GM08714 (cell line): ENCODE measurements around the gene TNFSF8.

Experiments
- H3K4me3 ChIP-seq: fragments of 200-500 bp; sonication (Bioruptor generic); 2 replicates; pipeline ENCODE4 v1.5.1; 2014; ENCODE audit warnings: mild to moderate bottlenecking, low read length, inconsistent platforms
- ZNF274 ChIP-seq: IDR thresholded peaks from 2 replicates; pipeline ENCODE4 v1.6.1; 2012; ENCODE audit warnings: mild to moderate bottlenecking, low read depth, low read length

TNFSF8 gene

DNA sequence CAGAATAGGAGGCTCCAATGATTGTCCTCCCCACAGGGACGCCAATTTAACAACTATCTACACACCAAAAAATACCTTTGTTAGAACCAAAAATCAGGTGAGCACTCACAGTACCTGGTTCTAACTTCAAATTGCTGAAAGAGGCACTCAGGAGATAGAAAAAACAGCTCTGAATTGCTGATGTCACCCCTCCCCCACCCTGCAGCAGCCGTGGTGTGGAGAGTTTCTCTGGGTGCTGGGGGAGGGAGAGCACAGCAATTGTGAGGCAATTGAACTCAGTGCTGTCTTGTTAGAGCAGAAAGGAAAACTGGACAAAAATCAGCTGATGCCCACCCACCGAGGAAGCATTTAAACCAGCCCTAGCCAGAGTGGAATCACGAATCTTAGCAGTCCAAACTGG lies 41.8 kb downstream of the TNFSF8 start:
- H3K4me3 ChIP-seq: no peak overlapping the region
- no peak for TF ChIP-seq ZNF274

DNA sequence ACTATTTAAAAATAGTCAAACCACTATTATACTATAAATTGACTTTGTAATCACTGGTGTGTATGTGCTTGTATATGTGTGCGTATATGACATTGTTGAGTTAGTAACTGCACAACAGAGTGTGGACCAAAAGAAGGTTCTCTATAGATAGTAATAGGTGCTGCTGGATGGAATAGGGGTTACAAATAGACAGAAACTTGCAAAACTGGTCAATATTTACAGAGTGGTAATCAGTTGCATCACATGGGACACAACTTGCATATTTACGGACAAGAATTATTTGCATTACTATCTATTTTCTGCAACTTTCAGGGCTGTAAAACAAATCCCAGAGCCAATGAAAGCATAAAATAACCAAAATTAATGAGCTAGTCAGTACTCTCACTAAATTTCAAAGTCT lies 42.4 kb downstream of the TNFSF8 start:
- TF ChIP-seq ZNF274: no peak
- no peak overlapping the region for H3K4me3 ChIP-seq

DNA sequence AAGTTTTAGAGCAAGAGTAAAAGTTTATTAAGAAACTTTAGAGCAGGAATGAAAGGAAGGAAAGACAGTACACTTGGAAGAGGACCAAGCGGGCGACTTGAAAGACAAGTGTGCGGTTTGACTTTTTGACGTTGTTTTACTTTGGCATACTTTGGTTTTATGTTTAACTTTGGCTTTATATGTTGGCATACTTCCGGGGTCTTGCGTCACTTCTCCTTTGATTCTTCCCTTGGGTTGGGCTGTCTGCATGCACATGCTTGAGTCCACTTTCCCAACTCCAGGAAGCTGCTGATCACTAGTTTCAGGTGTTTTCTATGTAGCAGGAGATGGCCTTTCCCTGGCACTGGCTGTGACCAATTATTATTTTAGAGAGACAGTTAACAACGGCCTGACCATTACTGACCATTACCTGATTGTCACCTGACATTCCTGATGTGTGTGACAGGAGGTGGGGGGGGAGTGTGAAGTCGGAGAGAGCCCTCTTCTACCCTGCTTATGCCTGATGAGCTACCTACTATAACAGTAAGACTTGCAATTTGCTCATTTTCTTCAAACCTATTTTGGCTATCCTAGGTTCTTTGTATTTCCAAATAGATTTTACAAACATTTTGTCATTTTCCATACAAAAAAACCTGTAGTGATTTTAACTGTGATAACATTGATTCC lies 45.5 kb downstream of the TNFSF8 start:
- no peak overlapping the region for H3K4me3 ChIP-seq
- no peak for TF ChIP-seq ZNF274

DNA sequence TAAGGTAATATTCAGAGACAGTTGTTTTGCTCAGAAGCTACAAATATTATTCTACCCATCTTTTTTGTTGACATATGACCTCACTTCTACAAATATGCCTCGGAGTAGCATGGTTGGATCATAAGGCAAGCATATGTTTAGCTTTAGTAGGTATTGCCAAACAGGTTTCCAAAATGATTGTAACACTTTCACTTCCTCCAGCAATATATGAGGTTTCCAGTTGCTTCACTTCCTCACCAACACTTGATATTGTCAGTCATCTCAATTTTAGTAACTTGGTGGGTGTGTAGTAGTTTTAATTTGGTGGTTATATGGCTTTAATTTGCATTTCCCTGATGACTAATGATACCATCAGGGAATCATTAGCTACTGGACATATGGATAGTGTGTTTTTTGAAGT lies 46.7 kb downstream of the TNFSF8 start:
- TF ChIP-seq ZNF274: no peak
- no peak overlapping the region for H3K4me3 ChIP-seq

DNA sequence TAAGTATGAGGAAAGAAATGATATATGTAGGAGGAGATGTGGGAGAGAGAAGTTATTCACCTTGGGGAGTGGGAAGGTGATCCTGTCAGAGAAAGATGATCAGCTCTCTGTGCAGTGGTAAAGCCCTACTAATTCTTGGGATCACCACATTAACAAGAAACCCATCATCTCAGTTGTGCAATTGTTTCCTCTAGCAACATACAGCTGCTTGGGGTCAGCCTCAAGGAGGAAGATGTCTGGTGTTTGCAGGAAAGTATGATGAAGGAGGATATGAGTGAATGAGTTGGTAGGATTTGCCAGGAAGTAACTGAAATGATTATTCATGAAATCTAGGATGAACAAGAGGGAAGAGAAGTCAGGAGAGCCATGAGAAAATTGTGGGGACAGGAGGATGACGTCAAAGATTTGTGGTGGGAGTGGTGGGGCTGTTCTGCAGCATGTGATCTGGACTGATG lies 50.1 kb downstream of the TNFSF8 start:
- no peak overlapping the region for H3K4me3 ChIP-seq
- no peak for TF ChIP-seq ZNF274

DNA sequence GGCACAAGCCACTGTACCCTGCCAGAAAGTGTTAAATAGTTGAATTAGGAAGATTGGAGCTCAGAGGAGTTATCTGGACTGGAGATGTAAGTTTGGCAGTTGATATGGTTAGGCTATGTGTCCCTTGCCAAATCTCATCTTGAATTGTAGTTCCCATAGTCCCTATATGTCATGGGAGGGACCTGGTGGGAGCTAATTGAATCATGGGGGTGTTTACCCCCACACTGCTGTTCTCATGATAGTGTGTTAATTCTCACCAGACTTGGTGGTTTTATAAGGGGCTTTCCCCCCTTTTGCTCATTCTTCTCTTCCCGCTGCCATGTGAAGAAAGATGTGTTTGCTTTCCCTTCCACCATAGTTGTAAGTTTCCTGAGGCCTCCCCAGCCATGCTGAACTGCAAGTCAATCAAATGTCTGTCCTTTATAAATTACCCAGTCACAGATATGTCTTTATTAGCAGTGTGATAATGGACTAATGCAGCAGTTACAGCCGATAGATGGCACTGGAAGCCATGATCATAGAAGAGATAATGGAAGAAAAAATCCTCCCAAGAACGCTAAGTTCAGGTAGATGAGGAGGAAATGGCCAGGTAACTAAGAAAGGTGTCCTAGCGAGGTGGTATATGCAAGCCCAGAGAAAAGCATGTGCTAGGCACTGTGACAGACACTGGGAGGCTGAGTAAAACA lies 51.4 kb downstream of the TNFSF8 start:
- no peak overlapping the region for H3K4me3 ChIP-seq
- TF ChIP-seq ZNF274: no peak

DNA sequence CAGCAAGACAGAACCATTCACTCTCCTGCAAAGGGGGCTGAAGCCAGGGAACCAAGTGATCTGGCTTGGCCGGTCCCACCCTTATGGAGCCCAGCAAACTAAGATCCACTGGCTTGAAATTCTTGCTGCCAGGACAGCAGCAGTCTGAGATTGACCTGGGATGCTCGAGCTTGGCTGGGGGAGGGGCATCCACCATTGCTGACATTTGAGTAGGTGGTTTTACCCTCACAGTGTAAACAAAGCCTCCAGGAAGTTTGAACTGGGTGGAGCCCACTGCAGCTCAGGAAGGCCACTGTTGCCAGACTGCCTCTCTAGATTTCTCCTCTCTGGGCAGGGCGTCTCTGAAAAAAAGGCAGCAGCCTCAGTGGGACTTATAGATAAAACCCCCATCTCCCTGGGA lies 60.5 kb downstream of the TNFSF8 start:
- TF ChIP-seq ZNF274: no peak
- H3K4me3 ChIP-seq: no peak overlapping the region

DNA sequence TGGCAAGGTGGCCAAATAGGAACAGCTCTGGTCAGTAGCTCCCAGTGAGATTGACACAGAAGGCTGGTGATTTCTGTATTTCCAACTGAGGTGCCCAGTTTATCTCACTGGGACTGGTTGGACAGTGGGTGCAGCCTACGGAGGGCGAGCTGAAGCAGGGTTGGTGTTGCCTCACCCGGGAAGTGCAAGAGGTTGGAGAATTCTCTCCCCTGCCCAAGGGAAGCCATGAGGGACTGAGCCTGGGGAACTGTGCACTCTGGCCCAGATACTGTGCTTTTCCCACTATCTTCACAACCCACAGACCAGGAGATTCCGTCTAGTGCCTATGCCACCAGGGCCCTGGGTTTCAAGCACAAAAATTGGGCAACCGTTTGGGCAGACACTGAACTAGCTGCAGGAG lies 61.0 kb downstream of the TNFSF8 start:
- no peak overlapping the region for H3K4me3 ChIP-seq
- TF ChIP-seq ZNF274: no peak

DNA sequence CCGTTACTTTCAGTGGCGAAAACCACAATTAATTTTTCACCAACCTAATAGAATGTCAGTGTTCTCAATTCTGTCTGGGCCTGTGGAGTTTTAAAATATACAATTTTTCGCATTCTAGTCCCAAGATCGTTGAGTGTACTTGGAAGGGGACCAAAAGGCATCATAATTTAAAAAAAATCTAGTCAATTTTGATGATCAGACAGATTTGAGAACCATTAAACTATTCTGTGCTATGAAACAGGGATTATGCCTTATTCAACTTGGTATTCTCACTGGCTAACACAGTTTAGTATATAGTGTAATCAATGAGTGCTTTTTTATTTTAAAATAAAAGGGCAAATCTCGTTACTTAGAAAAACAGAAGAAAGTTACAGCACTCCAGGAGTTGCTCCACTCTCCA lies 63.1 kb downstream of the TNFSF8 start:
- H3K4me3 ChIP-seq: no peak overlapping the region
- no peak for TF ChIP-seq ZNF274

DNA sequence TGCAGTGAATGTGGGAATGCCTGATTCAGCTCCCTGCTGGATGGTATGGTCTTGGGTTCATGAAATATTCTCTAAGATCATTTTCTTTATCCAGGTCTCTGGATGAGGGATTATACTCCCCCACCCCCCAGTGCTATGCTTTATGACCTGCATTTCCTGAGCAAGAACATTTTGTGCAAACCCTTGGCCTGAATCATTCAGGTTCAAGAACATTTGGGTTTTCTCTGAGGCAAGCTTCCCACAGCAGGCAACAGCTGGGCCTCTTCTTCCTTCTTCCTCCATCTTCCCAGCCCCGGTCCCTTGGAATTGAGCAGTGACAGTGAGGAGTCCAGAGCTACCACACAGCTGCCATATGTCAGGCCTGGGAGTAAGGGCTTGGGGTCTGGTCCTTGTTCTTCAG lies 65.9 kb downstream of the TNFSF8 start:
- no peak overlapping the region for H3K4me3 ChIP-seq
- TF ChIP-seq ZNF274: no peak

DNA sequence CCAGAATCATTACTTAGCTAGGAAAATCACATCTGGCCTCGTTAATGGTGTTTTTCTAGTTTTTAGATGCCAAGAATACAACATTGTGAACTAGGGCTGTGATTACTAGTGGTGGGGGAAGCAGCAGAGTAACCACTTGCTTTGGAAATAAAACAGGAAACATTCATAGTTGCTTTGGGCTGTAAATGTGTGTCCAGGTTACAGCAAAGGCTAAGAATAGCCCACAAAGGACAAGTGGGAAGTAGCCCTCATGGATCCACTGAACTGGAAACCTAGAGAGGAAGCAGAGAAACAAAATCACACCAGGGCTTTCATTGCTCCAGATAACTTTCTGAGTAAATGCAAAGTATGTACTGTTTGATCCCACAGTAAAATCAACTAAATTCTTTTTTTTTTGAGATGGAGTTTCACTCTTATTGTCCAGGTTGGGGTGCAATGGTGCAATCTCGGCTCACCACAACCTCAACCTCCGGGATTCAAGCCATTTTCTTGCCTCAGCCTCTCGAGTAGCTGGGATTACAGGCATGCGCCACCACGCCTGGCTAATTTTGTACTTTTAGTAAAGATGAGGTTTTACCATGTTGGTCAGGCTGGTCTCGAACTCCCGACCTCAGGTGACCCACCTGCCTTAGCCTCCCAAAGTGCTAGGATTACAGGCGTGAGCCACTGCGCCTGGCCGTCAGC lies 68.3 kb downstream of the TNFSF8 start:
- no peak overlapping the region for H3K4me3 ChIP-seq
- TF ChIP-seq ZNF274: no peak

DNA sequence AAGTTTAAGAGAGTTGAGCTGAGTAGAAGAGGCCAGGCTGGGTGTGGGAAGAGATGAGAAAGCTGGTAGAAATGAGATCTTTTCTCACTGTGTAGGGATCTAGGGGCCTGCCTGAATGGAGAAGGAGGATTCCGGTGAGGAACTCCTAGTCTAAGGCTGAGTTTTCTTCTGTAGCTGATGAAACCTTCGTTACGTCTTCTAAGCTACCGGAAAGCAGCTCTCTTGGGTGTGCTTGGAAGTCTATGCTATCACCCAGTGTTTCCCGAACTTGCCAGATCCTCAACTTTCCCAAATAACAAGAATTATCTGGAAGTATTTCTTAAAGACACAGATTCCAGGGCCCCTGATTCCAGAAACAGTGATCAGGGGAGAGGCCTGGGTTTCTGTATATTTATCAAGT lies 69.1 kb downstream of the TNFSF8 start:
- TF ChIP-seq ZNF274: no peak
- no peak overlapping the region for H3K4me3 ChIP-seq

DNA sequence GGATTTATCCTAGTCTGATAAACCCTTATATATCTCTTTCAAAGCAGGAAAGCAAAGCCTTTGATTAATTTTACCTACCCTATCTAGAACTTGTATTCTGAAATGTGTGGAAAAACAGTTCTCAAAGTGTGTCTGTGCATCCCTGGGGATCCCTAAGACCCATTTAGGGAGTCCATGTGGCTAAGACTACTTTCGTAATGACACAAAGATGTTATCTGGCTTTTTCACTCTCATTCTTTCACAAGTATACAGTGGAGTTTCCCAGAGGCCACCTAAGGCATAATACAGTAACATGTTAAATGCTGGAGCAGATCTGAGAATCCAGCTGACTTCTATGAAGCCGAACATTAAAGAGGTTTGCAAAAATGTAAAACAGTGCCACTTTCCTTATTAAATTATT lies 70.2 kb downstream of the TNFSF8 start:
- H3K4me3 ChIP-seq: no peak overlapping the region
- TF ChIP-seq ZNF274: no peak

DNA sequence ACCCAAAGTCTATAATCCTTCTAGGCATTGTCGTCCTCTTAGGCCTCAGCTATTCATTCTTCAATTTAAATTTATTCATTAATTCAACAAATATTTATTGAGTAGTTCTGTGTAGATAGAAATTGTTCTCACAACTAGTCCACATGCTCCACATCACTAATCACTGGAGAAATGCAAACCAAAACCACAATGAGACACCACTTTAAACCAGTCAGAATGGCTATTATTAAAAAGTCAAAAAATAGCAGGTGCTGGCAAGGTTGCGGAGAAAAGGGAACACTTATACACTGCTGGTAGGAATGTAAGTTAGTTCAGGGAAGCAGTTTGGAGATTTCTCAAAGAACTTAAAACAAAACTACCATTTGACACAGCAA lies 73.5 kb downstream of the TNFSF8 start:
- TF ChIP-seq ZNF274: no peak

More for the DNA sequence above, 73.5 kb downstream of the TNFSF8 start:
- no peak overlapping the region for H3K4me3 ChIP-seq
